HFFc6 (cell line): ENCODE measurements around the gene ACSS1. TPM values are rescaled to one million over a fixed set of nuclear protein-coding genes. Genes with fewer than 3 reads are reported as not detected.

ENCODE experiments used
- DNase-seq: peaks from one replicate; pipeline ENCODE4 v3.0.0-alpha.2; 2018
- H3K27ac Mint-ChIP-seq: 2 replicates; pipeline ENCODE4 v1.8.0; 2020; ENCODE audit warnings: mild to moderate bottlenecking, mixed read lengths
- H3K27me3 Mint-ChIP-seq: 2 replicates; pipeline ENCODE4 v1.8.0; 2021; ENCODE audit warnings: mild to moderate bottlenecking, moderate library complexity, mixed read lengths; ENCODE audit not compliant: insufficient read depth
- H3K36me3 Mint-ChIP-seq: 2 replicates; pipeline ENCODE4 v1.8.0; 2021; ENCODE audit warnings: low read depth, mixed read lengths
- H3K4me1 Mint-ChIP-seq: 2 replicates; pipeline ENCODE4 v1.8.0; 2020; ENCODE audit warnings: low read depth, mixed read lengths
- H3K4me3 Mint-ChIP-seq: 2 replicates; pipeline ENCODE4 v1.8.0; 2020; ENCODE audit warnings: mild to moderate bottlenecking, moderate library complexity, mixed read lengths
- H3K9me3 Mint-ChIP-seq: 2 replicates; pipeline ENCODE4 v1.8.0; 2020; ENCODE audit warnings: mild to moderate bottlenecking, mixed read lengths
- total RNA-seq, 6 experiments: library from RNA; stranded (reverse); fragmentation: NEBNext Ultra II Directional; extraction: Animal tissue kit (Norgen Biotek cat#: 25700); gene quantifications; 2 replicates in 1 of 6; 3 replicates in 5 of 6; pipeline ENCODE4 v1.2.3, GENCODE V29; 2021
- TF ChIP-seq, protein P1 (sequence below): fragments of 200-600 bp; sonication (generic); IDR thresholded peaks from 2 replicates; pipeline ENCODE4 v1.5.0; 2021; ENCODE audit warnings: antibody characterized with exemption, mild to moderate bottlenecking

Gene ACSS1
- total RNA-seq, 6 experiments from 2014 or later: 0.80 to 1.4 (median 1.2) TPM

- Mint-ChIP-seq H3K36me3 (no peaks in the 10 kb centered on the region; the same call in none of the 2 replicates), H3K4me1 (peaks cover 56% of the 10 kb centered on the region), H3K4me3 (peak overlapping the region; percentile 98), H3K27ac (peak overlapping the region; percentile 95), H3K9me3 (no peaks in the 10 kb centered on the region), H3K27me3 (peaks cover 12% of the 10 kb centered on the region)
- TF ChIP-seq, protein P1, sequence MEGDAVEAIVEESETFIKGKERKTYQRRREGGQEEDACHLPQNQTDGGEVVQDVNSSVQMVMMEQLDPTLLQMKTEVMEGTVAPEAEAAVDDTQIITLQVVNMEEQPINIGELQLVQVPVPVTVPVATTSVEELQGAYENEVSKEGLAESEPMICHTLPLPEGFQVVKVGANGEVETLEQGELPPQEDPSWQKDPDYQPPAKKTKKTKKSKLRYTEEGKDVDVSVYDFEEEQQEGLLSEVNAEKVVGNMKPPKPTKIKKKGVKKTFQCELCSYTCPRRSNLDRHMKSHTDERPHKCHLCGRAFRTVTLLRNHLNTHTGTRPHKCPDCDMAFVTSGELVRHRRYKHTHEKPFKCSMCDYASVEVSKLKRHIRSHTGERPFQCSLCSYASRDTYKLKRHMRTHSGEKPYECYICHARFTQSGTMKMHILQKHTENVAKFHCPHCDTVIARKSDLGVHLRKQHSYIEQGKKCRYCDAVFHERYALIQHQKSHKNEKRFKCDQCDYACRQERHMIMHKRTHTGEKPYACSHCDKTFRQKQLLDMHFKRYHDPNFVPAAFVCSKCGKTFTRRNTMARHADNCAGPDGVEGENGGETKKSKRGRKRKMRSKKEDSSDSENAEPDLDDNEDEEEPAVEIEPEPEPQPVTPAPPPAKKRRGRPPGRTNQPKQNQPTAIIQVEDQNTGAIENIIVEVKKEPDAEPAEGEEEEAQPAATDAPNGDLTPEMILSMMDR: peak; percentile 65
- DNase-seq: peak; percentile 56
Measured at GRCh38 chr20:24993337-24994185, 64.4 kb downstream of the ACSS1 start.

GRCh38 chr20:24992487-24993205, 65.3 kb downstream of the ACSS1 start, which contains the start of gene APMAP:
TSS of gene APMAP (minus strand) at chr20:24992751. CDS start at chr20:24992688, 63 bp downstream.
- Mint-ChIP-seq H3K9me3 (no peaks in the 10 kb centered on the region), H3K4me1 (peaks cover 54% of the 10 kb centered on the region), H3K4me3 (peak within 1 kb of the TSS; percentile 98), H3K27ac (peak within 1 kb of the TSS; percentile 95), H3K27me3 (peaks cover 6% of the 10 kb centered on the region), H3K36me3 (no peaks in the 10 kb centered on the region; the same call in none of the 2 replicates)
- TF ChIP-seq, protein P1: no peak
- peak; percentile 87 for DNase-seq

DNA sequence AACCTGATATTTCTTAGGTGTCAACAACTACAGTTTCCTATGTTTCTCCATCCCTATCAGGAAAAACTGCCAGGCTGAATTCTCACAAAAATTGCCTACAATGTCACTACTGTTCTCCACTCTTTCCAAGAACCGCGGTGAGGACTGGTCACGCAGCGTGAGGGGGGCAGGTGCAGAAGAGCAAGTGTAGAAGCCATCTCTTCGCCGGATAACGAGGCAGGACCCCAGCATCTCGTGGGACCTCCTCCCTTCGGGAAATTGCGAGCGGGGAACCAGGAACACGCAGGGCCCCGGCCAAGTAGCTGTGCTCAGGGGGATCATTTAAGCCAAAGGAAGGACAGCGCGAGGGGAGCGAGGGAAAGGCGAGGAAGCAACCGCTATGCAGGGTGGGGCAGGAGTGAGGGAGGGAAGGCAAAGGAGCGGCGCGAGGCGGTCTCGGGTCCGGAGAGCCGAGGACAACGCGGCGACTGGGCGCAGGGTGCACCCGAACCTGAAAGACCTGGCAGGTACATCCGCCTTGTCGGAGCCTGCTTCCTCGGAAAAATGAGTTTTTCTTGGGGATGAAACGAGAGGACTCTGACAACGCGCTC, 65.9 kb downstream of the ACSS1 start:
- H3K4me3 Mint-ChIP-seq: peak overlapping the region; percentile 98
- H3K9me3 Mint-ChIP-seq: no peaks in the 10 kb centered on the region
- H3K27me3 Mint-ChIP-seq: peaks cover 3% of the 10 kb centered on the region
- DNase-seq: no peak
- H3K4me1 Mint-ChIP-seq: peaks cover 54% of the 10 kb centered on the region
- peak overlapping the region; percentile 95 for H3K27ac Mint-ChIP-seq
- TF ChIP-seq, protein P1: no peak
- no peaks in the 10 kb centered on the region; the same call in none of the 2 replicates for H3K36me3 Mint-ChIP-seq

- H3K4me1 Mint-ChIP-seq: peaks cover 47% of the 10 kb centered on the region
- H3K27me3 Mint-ChIP-seq: no peaks in the 10 kb centered on the region; the same call in 1 of the 2 replicates
- H3K9me3 Mint-ChIP-seq: no peaks in the 10 kb centered on the region
- peak overlapping the region; percentile 10; the same call in 1 of the 2 replicates for H3K27ac Mint-ChIP-seq
- peak overlapping the region; percentile 98 for H3K4me3 Mint-ChIP-seq
- H3K36me3 Mint-ChIP-seq: no peaks in the 10 kb centered on the region; the same call in none of the 2 replicates
- DNase-seq: no peak
- TF ChIP-seq, protein P1: no peak
Measured at GRCh38 chr20:24990810-24991252, 67.1 kb downstream of the ACSS1 start.

DNA sequence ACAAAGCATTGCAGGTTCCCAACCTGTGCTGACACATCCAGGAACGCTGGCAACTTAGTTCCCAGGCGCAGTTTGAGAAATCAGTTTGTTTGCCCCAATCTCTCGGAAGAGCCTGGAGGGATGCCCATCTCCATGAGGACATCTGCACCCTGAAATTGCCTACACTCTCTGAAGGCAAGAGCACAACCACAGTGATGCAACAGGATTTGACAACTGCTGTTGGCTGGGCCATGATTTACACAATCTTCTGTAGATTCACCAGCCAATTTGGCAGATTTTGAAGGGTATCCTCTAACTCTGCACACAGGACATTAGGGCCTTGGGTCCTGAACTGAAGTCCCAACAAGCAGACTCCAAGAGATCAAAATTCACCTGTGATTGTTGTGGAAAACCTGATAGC, 68.8 kb downstream of the ACSS1 start:
- DNase-seq: no peak
- Mint-ChIP-seq H3K4me3 (no peak overlapping the region), H3K27ac (no peak overlapping the region), H3K9me3 (no peaks in the 10 kb centered on the region), H3K27me3 (no peaks in the 10 kb centered on the region; the same call in 1 of the 2 replicates), H3K36me3 (no peaks in the 10 kb centered on the region; the same call in none of the 2 replicates), H3K4me1 (peaks cover 34% of the 10 kb centered on the region)
- TF ChIP-seq, protein P1: no peak
